Measurements from ENCODE around the gene FGF22.
"Not testable (repeated sequence)": the region's sequence is repeated elsewhere in the genome, so short reads cannot be mapped to it uniquely, and the experiment has no call there.

The FGF22 gene

DNA sequence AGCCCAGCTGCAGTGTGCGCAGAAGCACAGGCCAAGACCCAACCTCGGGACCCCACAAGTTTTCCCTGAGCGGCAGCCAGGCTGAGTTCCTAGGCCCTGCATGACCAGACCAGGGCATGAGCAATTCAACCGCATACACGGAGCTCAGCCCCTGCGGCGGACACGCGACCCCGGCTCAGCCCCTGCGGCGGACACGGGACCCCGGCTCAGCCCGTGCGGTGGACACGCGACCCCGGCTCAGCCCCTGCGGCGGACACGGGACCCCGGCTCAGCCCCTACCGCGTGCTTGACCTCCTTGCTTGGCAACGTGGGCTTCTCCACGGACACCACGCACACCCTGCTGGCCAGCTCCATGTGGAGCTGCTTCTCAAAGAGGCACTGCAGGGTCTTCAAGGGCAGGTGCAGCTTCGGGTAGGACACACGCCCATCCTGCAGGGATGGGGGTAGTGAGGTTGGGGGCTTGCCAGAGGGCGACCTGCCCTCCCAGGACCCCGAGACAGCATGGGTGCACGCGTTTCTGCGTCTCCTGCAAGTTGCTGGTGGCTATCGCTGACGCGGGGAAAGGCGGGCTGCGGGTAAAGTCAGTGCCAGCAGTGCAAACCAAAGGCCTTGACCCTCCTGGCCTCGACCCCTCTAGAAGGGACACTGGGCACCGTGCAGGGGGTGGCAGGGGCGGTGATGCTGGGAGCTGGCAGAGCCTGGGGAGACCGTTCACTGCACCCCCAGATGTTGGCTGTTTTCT lies 16.3 kb upstream of the FGF22 start:
- Histone ChIP-seq H3K27me3 (ENCODE audit: control insufficient read depth in 1 of 2, insufficient read depth in 2 of 2, low read length in 2 of 2) (no peaks in the 10 kb centered on the region), H3K9ac (ENCODE audit: low read length in 2 of 2) (no peak overlapping the region), H3K9me3 (ENCODE audit: control insufficient read depth in 2 of 2, low read length in 2 of 2) (no peaks in the 10 kb centered on the region), H3K4me1 (ENCODE audit: control insufficient read depth, insufficient read depth, low read length) (no peaks in the 10 kb centered on the region), H3K27ac (ENCODE audit: low read length) (no peak overlapping the region), H3K36me3 (ENCODE audit: control insufficient read depth in 2 of 2, insufficient read depth in 2 of 2, low read length in 2 of 2) (peaks cover 12 to 24% of the 10 kb centered on the region in 2 donors), H3K4me3 (ENCODE audit: low read length in 2 of 2) (no peak overlapping the region)

DNA sequence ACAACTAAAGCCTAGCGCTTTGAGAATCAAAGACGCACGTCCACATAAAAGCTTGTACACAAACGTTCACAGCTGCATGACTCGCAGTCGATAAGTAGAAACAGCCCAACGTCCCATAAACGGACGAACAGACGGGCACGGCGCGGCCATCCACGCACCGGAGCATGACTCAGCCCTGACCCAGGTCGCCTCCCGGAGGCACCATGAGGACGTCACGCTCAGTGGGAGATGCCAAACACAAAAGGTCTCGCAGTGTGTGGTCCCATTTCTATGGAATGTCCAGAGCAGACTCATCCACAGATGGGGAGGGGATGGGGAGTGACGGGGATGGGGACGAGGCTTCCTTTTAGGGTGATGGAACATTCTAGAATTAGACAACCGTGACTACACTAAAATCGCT lies 15.7 kb upstream of the FGF22 start:
- H3K4me3 ChIP-seq (ENCODE audit: low read length in 2 of 2): no peak overlapping the region
- peaks cover 15 to 19% of the 10 kb centered on the region in 2 donors for H3K36me3 ChIP-seq (ENCODE audit: control insufficient read depth in 2 of 2, insufficient read depth in 2 of 2, low read length in 2 of 2)

DNA sequence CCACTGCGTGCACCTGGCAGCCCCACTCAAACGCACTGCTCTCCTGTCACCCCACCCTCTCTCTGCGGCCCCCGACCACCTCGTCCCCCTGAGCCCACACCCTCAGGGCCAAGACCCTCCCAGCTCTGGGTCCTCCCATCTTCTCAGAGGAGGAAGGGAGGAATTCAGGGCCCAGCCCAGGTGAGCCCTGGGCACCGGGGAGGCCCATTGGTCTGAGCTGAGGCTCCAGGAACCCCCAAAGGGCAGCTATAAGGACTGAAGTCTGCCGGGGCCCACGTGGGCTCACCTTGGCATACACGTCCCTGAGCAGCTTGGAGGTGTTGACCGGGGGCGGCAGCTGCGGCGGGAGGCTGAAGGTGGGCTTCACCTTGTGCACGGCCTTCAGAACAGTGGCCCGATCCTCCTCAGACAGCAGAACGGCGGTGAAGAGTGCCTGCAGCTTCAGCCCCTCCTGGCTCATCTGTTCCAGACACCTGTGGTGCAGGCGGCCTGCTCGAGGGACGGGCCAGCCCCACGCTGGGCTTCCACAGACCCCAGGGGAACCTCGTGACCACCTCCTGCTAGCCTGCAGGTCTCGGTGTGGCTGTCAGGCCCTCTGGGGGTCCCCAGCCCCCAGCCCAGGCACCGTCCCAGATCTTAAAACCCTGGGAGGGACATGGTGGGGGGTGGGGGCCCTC lies 15.1 kb upstream of the FGF22 start:
- Histone ChIP-seq H3K4me1 (ENCODE audit: control insufficient read depth, insufficient read depth, low read length) (no peaks in the 10 kb centered on the region), H3K9ac (ENCODE audit: low read length in 2 of 2) (no peak overlapping the region), H3K27ac (ENCODE audit: low read length) (no peak overlapping the region), H3K4me3 (ENCODE audit: low read length in 2 of 2) (no peak overlapping the region), H3K9me3 (ENCODE audit: control insufficient read depth in 2 of 2, low read length in 2 of 2) (no peaks in the 10 kb centered on the region), H3K27me3 (ENCODE audit: control insufficient read depth in 1 of 2, insufficient read depth in 2 of 2, low read length in 2 of 2) (no peaks in the 10 kb centered on the region), H3K36me3 (ENCODE audit: control insufficient read depth in 2 of 2, insufficient read depth in 2 of 2, low read length in 2 of 2) (peaks cover 16% of the 10 kb centered on the region in 2 donors)

More for the DNA sequence above, 15.7 kb upstream of the FGF22 start:
- Histone ChIP-seq H3K9ac (ENCODE audit: low read length in 2 of 2) (no peak overlapping the region), H3K27ac (ENCODE audit: low read length) (no peak overlapping the region), H3K9me3 (ENCODE audit: control insufficient read depth in 2 of 2, low read length in 2 of 2) (no peaks in the 10 kb centered on the region), H3K27me3 (ENCODE audit: control insufficient read depth in 1 of 2, insufficient read depth in 2 of 2, low read length in 2 of 2) (no peaks in the 10 kb centered on the region), H3K4me1 (ENCODE audit: control insufficient read depth, insufficient read depth, low read length) (no peaks in the 10 kb centered on the region)

DNA sequence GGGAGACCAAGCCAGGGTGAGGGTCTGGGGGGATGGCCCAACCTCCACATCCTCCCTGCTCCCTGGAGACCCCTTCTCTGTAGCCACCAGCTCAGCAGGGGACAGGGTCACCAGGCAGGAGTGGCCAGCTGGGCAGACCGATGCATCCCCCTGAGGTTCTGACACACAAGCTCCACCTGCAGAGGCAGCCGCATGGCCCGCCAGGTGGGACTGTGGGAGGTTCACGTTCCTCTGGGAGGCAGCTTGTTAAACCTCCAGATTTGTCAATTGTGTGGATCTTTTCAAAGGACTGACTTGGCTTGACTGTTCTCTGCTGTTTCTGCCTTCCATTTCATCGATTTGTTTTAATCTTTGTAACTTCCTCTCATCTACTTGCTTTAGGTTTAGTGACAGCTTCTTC lies 14.4 kb upstream of the FGF22 start:
- Histone ChIP-seq H3K27ac (ENCODE audit: low read length) (no peak overlapping the region), H3K36me3 (ENCODE audit: control insufficient read depth in 2 of 2, insufficient read depth in 2 of 2, low read length in 2 of 2) (peaks cover 13 to 16% of the 10 kb centered on the region in 2 donors), H3K27me3 (ENCODE audit: control insufficient read depth in 1 of 2, insufficient read depth in 2 of 2, low read length in 2 of 2) (no peaks in the 10 kb centered on the region), H3K9ac (ENCODE audit: low read length in 2 of 2) (no peak overlapping the region), H3K9me3 (ENCODE audit: control insufficient read depth in 2 of 2, low read length in 2 of 2) (no peaks in the 10 kb centered on the region), H3K4me1 (ENCODE audit: control insufficient read depth, insufficient read depth, low read length) (no peaks in the 10 kb centered on the region), H3K4me3 (ENCODE audit: low read length in 2 of 2) (no peak overlapping the region)

DNA sequence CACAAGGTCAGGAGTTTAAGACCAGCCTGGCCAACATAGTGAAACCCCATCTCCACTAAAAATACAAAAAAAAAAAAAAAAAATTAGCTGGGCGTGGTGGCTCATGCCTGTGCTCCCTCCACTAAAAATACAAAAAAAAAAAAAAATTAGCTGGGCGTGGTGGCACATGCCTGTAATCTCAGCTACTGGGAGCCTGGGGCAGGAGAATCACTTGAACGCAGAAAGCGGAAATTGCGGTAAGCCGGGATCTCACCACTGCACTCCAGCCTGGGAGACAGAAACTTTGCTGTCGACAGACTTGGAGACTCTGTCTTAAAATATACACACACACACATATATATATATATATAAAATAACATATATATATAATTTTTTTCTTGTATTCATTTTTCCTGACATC lies 13.1 kb upstream of the FGF22 start:
- not testable (repeated sequence) for H3K27ac ChIP-seq (ENCODE audit: low read length); H3K4me1 ChIP-seq (ENCODE audit: control insufficient read depth, insufficient read depth, low read length); H3K9ac ChIP-seq (ENCODE audit: low read length in 2 of 2); H3K4me3 ChIP-seq (ENCODE audit: low read length in 2 of 2); H3K9me3 ChIP-seq (ENCODE audit: control insufficient read depth in 2 of 2, low read length in 2 of 2); H3K27me3 ChIP-seq (ENCODE audit: control insufficient read depth in 1 of 2, insufficient read depth in 2 of 2, low read length in 2 of 2)
- H3K36me3 ChIP-seq (ENCODE audit: control insufficient read depth in 2 of 2, insufficient read depth in 2 of 2, low read length in 2 of 2): peaks cover 13 to 16% of the 10 kb centered on the region in 2 donors

DNA sequence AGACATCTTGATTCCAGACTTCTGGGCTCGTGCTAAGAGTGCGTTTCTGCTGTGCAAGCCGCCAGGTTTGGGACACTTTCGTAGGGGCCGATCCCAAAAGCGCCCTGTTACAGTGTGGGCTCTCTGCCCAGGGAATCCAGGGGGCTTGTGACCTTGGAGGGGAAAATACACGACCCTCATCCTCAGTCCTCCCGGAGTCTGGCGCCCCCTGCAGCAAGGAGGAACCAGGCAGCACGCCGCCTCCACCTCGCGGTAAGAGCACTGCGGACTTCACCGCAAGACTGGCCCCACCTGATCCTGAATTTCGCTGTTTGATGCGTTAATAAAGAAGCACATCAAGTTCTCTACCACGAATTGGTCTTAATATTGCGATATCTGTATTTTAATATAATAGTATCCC lies 11.5 kb upstream of the FGF22 start:
- Histone ChIP-seq H3K9me3 (ENCODE audit: control insufficient read depth in 2 of 2, low read length in 2 of 2) (no peaks in the 10 kb centered on the region), H3K27me3 (ENCODE audit: control insufficient read depth in 1 of 2, insufficient read depth in 2 of 2, low read length in 2 of 2) (no peaks in the 10 kb centered on the region), H3K36me3 (ENCODE audit: control insufficient read depth in 2 of 2, insufficient read depth in 2 of 2, low read length in 2 of 2) (peaks cover 8 to 16% of the 10 kb centered on the region in 2 donors), H3K4me1 (ENCODE audit: control insufficient read depth, insufficient read depth, low read length) (peaks cover 14% of the 10 kb centered on the region), H3K9ac (ENCODE audit: low read length in 2 of 2) (no peak overlapping the region), H3K4me3 (ENCODE audit: low read length in 2 of 2) (no peak overlapping the region), H3K27ac (ENCODE audit: low read length) (no peak overlapping the region)

DNA sequence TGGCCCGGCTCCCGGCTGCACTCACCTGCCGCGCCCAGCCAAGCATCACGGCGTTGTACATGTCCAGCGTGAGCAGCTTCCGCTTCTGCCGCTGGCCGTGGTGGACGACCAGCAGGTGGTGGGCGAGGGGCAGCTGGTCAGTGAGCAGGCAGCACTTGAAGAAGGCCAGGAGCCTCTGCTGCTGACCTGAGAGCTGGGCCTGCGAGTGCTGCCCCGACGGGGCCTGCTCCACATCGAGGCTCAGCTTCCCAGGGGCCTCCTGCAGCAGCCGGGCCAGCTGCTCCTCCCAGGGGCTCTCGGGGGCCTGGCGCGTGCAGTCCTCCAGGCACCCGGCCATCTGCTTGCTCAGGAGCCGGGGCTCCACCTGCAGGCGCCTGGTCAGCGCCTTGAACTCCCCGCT lies 10.2 kb upstream of the FGF22 start:
- Histone ChIP-seq H3K4me1 (ENCODE audit: control insufficient read depth, insufficient read depth, low read length) (peaks cover 25% of the 10 kb centered on the region), H3K36me3 (ENCODE audit: control insufficient read depth in 2 of 2, insufficient read depth in 2 of 2, low read length in 2 of 2) (peaks cover 5 to 16% of the 10 kb centered on the region in 2 donors)
- not testable (repeated sequence) for H3K4me3 ChIP-seq (ENCODE audit: low read length in 2 of 2); H3K27me3 ChIP-seq (ENCODE audit: control insufficient read depth in 1 of 2, insufficient read depth in 2 of 2, low read length in 2 of 2); H3K9ac ChIP-seq (ENCODE audit: low read length in 2 of 2); H3K9me3 ChIP-seq (ENCODE audit: control insufficient read depth in 2 of 2, low read length in 2 of 2); H3K27ac ChIP-seq (ENCODE audit: low read length)

DNA sequence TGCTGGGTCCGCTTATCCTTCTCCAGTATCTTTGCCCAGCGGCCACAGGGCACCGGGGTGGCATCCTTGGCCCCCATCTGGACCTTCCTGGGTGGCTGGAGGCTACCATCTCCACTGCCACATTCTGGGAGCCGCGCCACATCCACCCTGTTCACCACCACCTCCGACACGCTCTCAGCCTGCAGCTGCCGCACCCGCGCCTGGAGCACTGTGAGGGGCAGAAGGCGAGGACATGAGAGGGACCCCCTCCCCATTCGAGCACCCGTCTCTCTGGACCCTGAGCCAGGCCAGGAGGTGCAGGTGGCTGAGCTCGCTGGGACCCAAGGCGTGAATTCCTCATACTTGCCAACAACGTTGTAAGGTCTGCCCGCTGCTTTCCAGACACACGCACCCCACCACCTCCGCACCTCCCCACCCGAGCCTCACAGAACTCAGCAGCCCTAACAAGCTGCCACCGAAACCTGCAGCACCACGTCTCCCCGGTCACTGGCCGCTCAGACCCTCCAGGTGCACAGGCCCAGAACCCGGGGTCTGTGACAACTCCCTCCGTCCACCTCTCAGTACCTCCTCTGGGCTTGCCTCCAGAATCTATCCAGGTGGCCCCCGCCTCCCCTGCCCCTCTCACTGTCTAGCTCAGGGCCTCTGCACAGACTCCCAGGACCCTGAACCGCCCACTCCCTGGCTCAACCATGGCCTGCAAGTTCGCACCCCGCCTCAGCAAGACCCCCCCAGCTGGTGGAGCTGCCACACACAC lies 9.5 kb upstream of the FGF22 start:
- no peak overlapping the region for H3K27ac ChIP-seq (ENCODE audit: low read length)
- no peak overlapping the region for H3K9ac ChIP-seq (ENCODE audit: low read length in 2 of 2)
- no peak overlapping the region for H3K4me3 ChIP-seq (ENCODE audit: low read length in 2 of 2)
- H3K4me1 ChIP-seq (ENCODE audit: control insufficient read depth, insufficient read depth, low read length): peaks cover 26% of the 10 kb centered on the region
- no peaks in the 10 kb centered on the region for H3K27me3 ChIP-seq (ENCODE audit: control insufficient read depth in 1 of 2, insufficient read depth in 2 of 2, low read length in 2 of 2)
- peaks cover 4 to 13% of the 10 kb centered on the region in 2 donors for H3K36me3 ChIP-seq (ENCODE audit: control insufficient read depth in 2 of 2, insufficient read depth in 2 of 2, low read length in 2 of 2)
- H3K9me3 ChIP-seq (ENCODE audit: control insufficient read depth in 2 of 2, low read length in 2 of 2): no peaks in the 10 kb centered on the region

DNA sequence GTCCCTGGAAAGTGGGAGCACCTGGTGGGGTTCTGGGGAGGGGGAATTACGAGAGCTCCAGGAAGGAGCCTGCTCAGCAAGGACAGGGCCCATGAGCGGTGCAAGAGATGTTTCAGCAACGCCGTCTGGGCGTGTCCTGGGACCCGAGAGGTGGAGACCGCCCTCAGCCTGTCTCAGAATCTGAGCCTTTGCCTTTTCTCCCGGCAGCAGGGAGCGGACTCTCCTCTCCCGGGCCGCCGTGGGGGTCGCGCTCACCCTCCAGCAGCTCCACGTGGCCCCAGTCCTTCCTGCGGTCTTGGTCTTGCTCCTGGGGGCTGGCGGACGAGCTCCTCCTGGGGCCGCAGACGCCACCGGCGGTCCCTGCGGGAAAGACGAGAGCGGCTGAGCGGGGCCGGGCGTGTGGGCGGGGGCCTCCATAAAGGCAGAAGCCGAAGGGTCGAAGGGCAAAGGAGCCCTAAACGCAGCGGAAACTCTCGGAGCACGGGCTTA lies 7.1 kb upstream of the FGF22 start:
- H3K9me3 ChIP-seq (ENCODE audit: control insufficient read depth in 2 of 2, low read length in 2 of 2): no peaks in the 10 kb centered on the region
- H3K4me1 ChIP-seq (ENCODE audit: control insufficient read depth, insufficient read depth, low read length): peaks cover 26% of the 10 kb centered on the region
- peak overlapping the region; percentile 80 to 82 for H3K9ac ChIP-seq (ENCODE audit: low read length in 2 of 2)
- peaks cover 2 to 8% of the 10 kb centered on the region in 2 donors for H3K36me3 ChIP-seq (ENCODE audit: control insufficient read depth in 2 of 2, insufficient read depth in 2 of 2, low read length in 2 of 2)
- no peaks in the 10 kb centered on the region for H3K27me3 ChIP-seq (ENCODE audit: control insufficient read depth in 1 of 2, insufficient read depth in 2 of 2, low read length in 2 of 2)
- peak overlapping the region; percentile 78 to 97 for H3K4me3 ChIP-seq (ENCODE audit: low read length in 2 of 2)
- no peak overlapping the region for H3K27ac ChIP-seq (ENCODE audit: low read length)

DNA sequence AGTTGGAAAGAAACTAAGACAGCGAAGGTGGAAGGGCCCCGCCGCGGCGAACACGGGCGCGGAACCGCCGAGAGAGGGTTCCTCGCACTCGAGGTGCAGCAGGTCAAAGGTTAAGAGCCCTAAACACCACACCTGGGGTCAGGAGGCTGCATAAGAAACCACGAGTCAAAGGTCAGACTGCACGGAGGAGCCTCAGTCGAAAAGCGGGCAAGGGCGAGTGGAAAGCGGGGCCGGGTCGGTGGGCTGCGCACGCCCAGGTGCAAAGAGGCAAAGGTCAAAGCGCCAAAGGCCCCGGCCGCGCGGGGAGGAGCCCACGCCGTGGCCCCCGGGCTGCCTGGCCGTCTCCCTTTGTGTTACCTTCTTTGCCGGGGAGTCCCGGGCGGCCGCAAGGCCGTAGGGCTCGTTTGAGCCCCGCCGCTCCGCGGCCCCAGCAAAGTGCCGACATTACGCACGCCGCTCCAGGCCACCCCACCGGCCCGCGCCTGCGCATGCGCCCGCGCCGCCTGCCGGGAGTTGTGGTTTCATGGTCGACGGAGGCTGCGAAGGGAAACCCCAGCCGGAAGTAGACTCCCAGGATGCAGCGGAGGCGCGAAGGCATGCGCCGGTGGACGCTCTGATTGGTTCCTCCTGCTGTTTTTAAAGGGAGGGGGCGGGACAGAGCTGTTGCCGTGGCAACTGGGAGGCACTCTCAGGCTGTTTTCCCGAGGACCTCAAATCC lies 6.5 kb upstream of the FGF22 start, which contains the start of gene POLRMT:
Gene POLRMT, minus strand, starts transcription at position 470 of the 718 bp plus-strand sequence. Its CDS starts 25 bp downstream, at position 445.
- Histone ChIP-seq H3K27me3 (ENCODE audit: control insufficient read depth in 1 of 2, insufficient read depth in 2 of 2, low read length in 2 of 2) (no peaks in the 10 kb centered on the region), H3K9me3 (ENCODE audit: control insufficient read depth in 2 of 2, low read length in 2 of 2) (no peaks in the 10 kb centered on the region), H3K36me3 (ENCODE audit: control insufficient read depth in 2 of 2, insufficient read depth in 2 of 2, low read length in 2 of 2) (peaks cover 2 to 6% of the 10 kb centered on the region in 2 donors), H3K9ac (ENCODE audit: low read length in 2 of 2) (peak within 1 kb of the TSS; percentile 80 to 82), H3K4me3 (ENCODE audit: low read length in 2 of 2) (peak within 1 kb of the TSS; percentile 78 to 97), H3K4me1 (ENCODE audit: control insufficient read depth, insufficient read depth, low read length) (peaks cover 26% of the 10 kb centered on the region), H3K27ac (ENCODE audit: low read length) (peak within 1 kb of the TSS; percentile 31)
